Measurements from ENCODE around the gene CYP27A1.

The CYP27A1 gene

GRCh38 chr2:218743068-218743467 is 38.9 kb upstream of the CYP27A1 start:
- no peak for TF ChIP-seq CTCF (conservative IDR thresholded peaks at IDR 0.05; ENCODE audit: low read depth)
- H3K27ac ChIP-seq = no peak overlapping the region
- no peak for DNase-seq (ENCODE audit: low spot score)
- ChIA-PET CTCF (no interaction called here), POLR2A (ENCODE audit: low non-redundant PET) (no interaction called here)

GRCh38 chr2:218744615-218745014 is 37.3 kb upstream of the CYP27A1 start:
- TF ChIP-seq CTCF (conservative IDR thresholded peaks at IDR 0.05; ENCODE audit: low read depth) = no peak
- no peak for DNase-seq (ENCODE audit: low spot score)
- ChIA-PET POLR2A (ENCODE audit: low non-redundant PET) (no interaction called here), CTCF (interaction anchor here (0.7 kb wide), 1 partner anchor 103 kb away, joined by 3 read pairs; no protein-coding TSS in a partner anchor)
- no peak overlapping the region for H3K27ac ChIP-seq

GRCh38 chr2:218745160-218745558 is 36.8 kb upstream of the CYP27A1 start:
- no peak overlapping the region for H3K27ac ChIP-seq
- no peak for DNase-seq (ENCODE audit: low spot score)
- CTCF ChIA-PET = interaction anchor here (0.5 to 0.7 kb wide), 2 partner anchors 50 to 102 kb away, joined by 3 to 4 read pairs; no protein-coding TSS in a partner anchor
- no peak for TF ChIP-seq CTCF (conservative IDR thresholded peaks at IDR 0.05; ENCODE audit: low read depth)
- POLR2A ChIA-PET (ENCODE audit: low non-redundant PET) = no interaction called here

- no peak for DNase-seq (ENCODE audit: low spot score)
- H3K27ac ChIP-seq = no peak overlapping the region
- POLR2A ChIA-PET (ENCODE audit: low non-redundant PET) = interaction anchor here (0.6 kb wide), 1 partner anchor 9 kb away, joined by 4 read pairs; no protein-coding TSS in a partner anchor
Observed at GRCh38 chr2:218745559-218746469, 36.1 kb upstream of the CYP27A1 start.

GRCh38 chr2:218746470-218746795 is 35.5 kb upstream of the CYP27A1 start:
- no peak for TF ChIP-seq CTCF (conservative IDR thresholded peaks at IDR 0.05; ENCODE audit: low read depth)
- DNase-seq (ENCODE audit: low spot score) = no peak
- H3K27ac ChIP-seq = no peak overlapping the region
- CTCF ChIA-PET = interaction anchor here (0.6 kb wide), 1 partner anchor 16 kb away, joined by 3 read pairs; no protein-coding TSS in a partner anchor
- POLR2A ChIA-PET (ENCODE audit: low non-redundant PET) = no interaction called here

More at GRCh38 chr2:218745559-218746469, 36.1 kb upstream of the CYP27A1 start:
- no peak for TF ChIP-seq CTCF (conservative IDR thresholded peaks at IDR 0.05; ENCODE audit: low read depth)
- CTCF ChIA-PET = interaction anchor here (0.5 to 0.7 kb wide), 2 partner anchors 51 to 102 kb away, joined by 3 to 4 read pairs; no protein-coding TSS in a partner anchor

- H3K27ac ChIP-seq = no peak overlapping the region
- POLR2A ChIA-PET (ENCODE audit: low non-redundant PET) = no interaction called here
- TF ChIP-seq CTCF (conservative IDR thresholded peaks at IDR 0.05; ENCODE audit: low read depth) = no peak
- CTCF ChIA-PET = interaction anchor here (0.5 to 0.6 kb wide), 2 partner anchors 13 to 16 kb away, joined by 3 read pairs; no protein-coding TSS in a partner anchor
- no peak for DNase-seq (ENCODE audit: low spot score)
Observed at GRCh38 chr2:218746960-218747359, 35.0 kb upstream of the CYP27A1 start.
